K562 (cell line): ENCODE measurements around the gene HOXD9. TPM values are rescaled to one million over a fixed set of nuclear protein-coding genes. Genes with fewer than 3 reads are reported as not detected.
A peak's percentile ranks its signal among the peaks of the same experiment; 100 is the strongest.

Source experiments
- ATAC-seq: fragments of 200-7000 bp; cut with Tn5 transposase; 3 replicates; pipeline ENCODE4 v1.9.1; 2020; ENCODE audit warnings: moderate library complexity
- BruUV-seq: library from RNA; stranded (reverse); fragments of 400-500 nt; replicated peaks from 2 replicates; lab custom pipeline; 2021; lab: Mats Ljungman, UMichigan
- CTCF ChIA-PET: fragments of 300-600 bp; formaldehyde crosslinking; extraction: SDS; loops from one replicate; lab custom pipeline; 2021; ENCODE audit warnings: low intra/inter-chr PET ratio; lab: Yijun Ruan, JAX
- POLR2A ChIA-PET: fragments of 300-600, 350-650 bp; sonication (Branson Sonifier 250); formaldehyde crosslinking; extraction: SDS; loops from one replicate; lab custom pipeline; 2021; ENCODE audit warnings: antibody characterized with exemption, inconsistent platforms; lab: Yijun Ruan, JAX
- DNase-seq, 4 experiments: peaks; one replicate each; pipeline versions ENCODE4 v3.0.0 to v3.0.0-alpha.2; 2011 to 2018; ENCODE audit warnings: low spot score in 3 of 4, mixed read lengths in 3 of 4; ENCODE audit errors: extremely low read depth in 1 of 4
- FAIRE-seq: peaks from 2 replicates; lab custom pipeline; 2011; peaks lifted over from hg19 to GRCh38; lab: Jason Lieb, UNC
- H2AFZ ChIP-seq: 2 replicates; pipeline ENCODE4 v1.6.0; 2011; ENCODE audit warnings: low read depth, low read length, control low read depth, inconsistent platforms
- H3K27ac ChIP-seq: fragments of 200-600 bp; 3 replicates; pipeline ENCODE4 v1.8.0; 2011; ENCODE audit warnings: low read depth, mild to moderate bottlenecking, control low read depth, inconsistent platforms, low read length, moderate library complexity, mixed read lengths; ENCODE audit errors: extremely low read depth
- H3K27me3 ChIP-seq, 2 experiments: fragments of 300-600 bp in 1 of 2; 2 replicates in 1 of 2; 3 replicates in 1 of 2; pipeline versions ENCODE4 v1.6.0 to v1.8.0; 2011; ENCODE audit warnings: inconsistent platforms in 2 of 2, low read length in 2 of 2, mild to moderate bottlenecking in 1 of 2, mixed read lengths in 1 of 2, moderate library complexity in 1 of 2; ENCODE audit not compliant: control insufficient read depth in 2 of 2, insufficient read depth in 2 of 2
- H3K36me3 ChIP-seq: fragments of 300-600 bp; 3 replicates; pipeline ENCODE4 v1.8.0; 2011; ENCODE audit warnings: mild to moderate bottlenecking, low read length, inconsistent platforms; ENCODE audit not compliant: control insufficient read depth, insufficient read depth
- H3K4me1 ChIP-seq, 2 experiments: fragments of 200-600 bp in 1 of 2; replicated peaks in 1 of 2; 2 replicates in 1 of 2; 3 replicates in 1 of 2; pipeline versions ENCODE4 v1.5.1 to v1.8.0; 2011; ENCODE audit warnings: inconsistent platforms in 2 of 2, low read length in 2 of 2, mild to moderate bottlenecking in 1 of 2, mixed read lengths in 1 of 2, moderate library complexity in 1 of 2; ENCODE audit not compliant: control insufficient read depth in 2 of 2, insufficient read depth in 2 of 2
- H3K4me2 ChIP-seq: 2 replicates; pipeline ENCODE4 v1.6.1; 2011; ENCODE audit warnings: low read length, control low read depth, inconsistent platforms, mixed read lengths; ENCODE audit not compliant: insufficient read depth
- H3K4me3 ChIP-seq: fragments of 200-600 bp; sonication (generic), shearing (Covaris generic); 2 replicates; pipeline ENCODE4 v1.5.1; 2016; ENCODE audit warnings: control low read depth, inconsistent platforms
- H3K79me2 ChIP-seq: fragments of 200-600 bp; 3 replicates; pipeline ENCODE4 v1.8.0; 2011; ENCODE audit warnings: low read length, inconsistent platforms; ENCODE audit not compliant: control insufficient read depth, insufficient read depth
- H3K9ac ChIP-seq, 2 experiments: 2 replicates each; pipeline versions ENCODE4 v1.6.0 to v1.6.1; 2011; ENCODE audit warnings: low read depth in 2 of 2, low read length in 2 of 2, control low read depth in 1 of 2, inconsistent platforms in 1 of 2, mild to moderate bottlenecking in 1 of 2, mixed read lengths in 1 of 2; ENCODE audit not compliant: insufficient read depth in 1 of 2
- H3K9me1 ChIP-seq: one replicate; pipeline ENCODE4 v1.6.0; 2011; ENCODE audit warnings: inconsistent platforms, mild to moderate bottlenecking, low read length, moderate library complexity; ENCODE audit not compliant: control insufficient read depth, insufficient read depth
- H3K9me3 ChIP-seq: replicated peaks from 2 replicates; pipeline ENCODE4 v1.5.1; 2011; ENCODE audit warnings: low read depth, low read length, inconsistent platforms; ENCODE audit not compliant: control insufficient read depth, insufficient read depth
- H4K20me1 ChIP-seq: replicated peaks from 2 replicates; pipeline ENCODE4 v1.6.1; 2011; ENCODE audit warnings: low read length, inconsistent platforms, mixed read lengths; ENCODE audit not compliant: control insufficient read depth, insufficient read depth
- CBX8 ChIP-seq: fragments of 200-600 bp; sonication (generic); IDR thresholded peaks from 2 replicates; pipeline ENCODE4 v1.6.1; 2012; ENCODE audit warnings: borderline replicate concordance, mixed run types, low read depth, mild to moderate bottlenecking, moderate library complexity, mixed read lengths, low read length, control low read depth, inconsistent platforms; ENCODE audit not compliant: poor library complexity, severe bottlenecking; ENCODE audit errors: extremely low read depth
- KLF13 ChIP-seq: fragments of 450-650 bp; IDR thresholded peaks from 2 replicates; pipeline ENCODE4 v1.6.1; 2016; ENCODE audit warnings: missing genetic modification characterization, low read depth, mild to moderate bottlenecking, missing compliant biosample characterization, moderate library complexity, borderline replicate concordance
- NRF1 ChIP-seq, 2 experiments: fragments of 450-650 bp; IDR thresholded peaks in 1 of 2; conservative IDR thresholded peaks in 1 of 2; 2 replicates each; pipeline ENCODE4 v1.6.1; 2014; ENCODE audit warnings: mild to moderate bottlenecking in 2 of 2
- SMAD1 ChIP-seq: fragments of 150-350 bp; IDR thresholded peaks from 2 replicates; pipeline ENCODE4 v1.6.1; 2014; ENCODE audit warnings: low read length, low read depth; ENCODE audit not compliant: partially characterized antibody
- ZNF384 ChIP-seq: IDR thresholded peaks from 2 replicates; pipeline ENCODE4 v1.6.1; 2012; ENCODE audit warnings: low read depth, low read length, improper control_type of control experiment
- WGBS: fragments of 100-300 bp; shearing (Covaris generic); methylation state at CpG from one replicate; pipeline ENCODE4 v1.1.6; 2016; ENCODE audit warnings: low coverage, mixed read lengths; ENCODE audit not compliant: insufficient coverage; ENCODE audit errors: missing lambda C conversion rate; 5-methylcytosine and 5-hydroxymethylcytosine counted together
- in situ Hi-C: fragments of 300-500 bp; cut with MboI; formaldehyde crosslinking; loops from 4 replicates; pipeline ENCODE4 v1.15.0; 2018; ENCODE audit warnings: inconsistent platforms, mixed read lengths
- intact Hi-C: fragments of 100-400 bp; cut with micrococcal nuclease; formaldehyde crosslinking; loops from 2 replicates; pipeline ENCODE4 v1.14.2; 2022
- polyA plus RNA-seq, 8 experiments: library from polyadenylated mRNA; depleted of rRNA in 4 of 8; stranded (reverse) in 5 of 8; unstranded in 3 of 8; fragments of >200 nt; fragmentation: Nextera tagmentation in 2 of 8; fragmentation: Illumina TruSeq in 1 of 8; extraction: Ambion mirVana in 2 of 8; extraction: Trizol in 1 of 8; gene quantifications; 2 replicates each; pipeline versions ENCODE4 v1.2.1 to v1.2.3, GENCODE V29; 2011 to 2014; ENCODE audit warnings: inconsistent platforms in 1 of 8, missing spikeins in 1 of 8
- total RNA-seq, 7 experiments: library from RNA; depleted of rRNA in 6 of 7; stranded (reverse); fragments of >200 nt in 6 of 7; fragmentation: Illumina TruSeq in 2 of 7; extraction: Trizol in 2 of 7; gene quantifications; 2 replicates each; pipeline versions ENCODE4 v1.2.1 to v1.2.3, GENCODE V29; 2011 to 2021; ENCODE audit warnings: low replicate concordance in 1 of 7
- TF ChIP-seq, protein P1 (sequence below): fragments of 450-650 bp; formaldehyde crosslinking; IDR thresholded peaks from 2 replicates; pipeline ENCODE4 v1.4.0; 2020; ENCODE audit warnings: mild to moderate bottlenecking, mixed read lengths

The HOXD9 gene
- total and polyA plus RNA-seq, 9 of the 15 experiments (the other 6 are each of a cell fraction or from before 2014, with no cell fraction given) = not detected

GRCh38 chr2:176078541-176079284, 43.8 kb upstream of the HOXD9 start:
- Histone ChIP-seq H3K9me3 (peaks cover 10% of the 10 kb centered on the region), H3K27ac (no peak overlapping the region), H3K4me3 (peak overlapping the region; percentile 52; the same call in 1 of the 2 replicates), H3K9me1 (no peaks in the 10 kb centered on the region), H3K4me1 (peaks cover 3 to 29% of the 10 kb centered on the region in 2 experiments; a peak in 3 of 5 replicates), H3K27me3 (peaks cover 41 to 66% of the 10 kb centered on the region in 2 experiments), H3K9ac (peak overlapping the region in 1 of 2 experiments; percentile 89; a peak in 1 of 4 replicates), H2AFZ (peak overlapping the region; percentile 79), H4K20me1 (no peaks in the 10 kb centered on the region), H3K36me3 (no peaks in the 10 kb centered on the region), H3K79me2 (no peaks in the 10 kb centered on the region), H3K4me2 (peak overlapping the region; percentile 84)
- TF ChIP-seq NRF1 (conservative IDR thresholded peaks at IDR 0.05 in 1 of 2, IDR thresholded peaks at IDR 0.05 in 1 of 2) (peak in 1 of 2 experiments; percentile 38; a peak in 1 of 4 replicates), ZNF384 (no peak), SMAD1 (no peak), CBX8 (peak; percentile 48), KLF13 (tag) (no peak)
- TF ChIP-seq, protein P1, sequence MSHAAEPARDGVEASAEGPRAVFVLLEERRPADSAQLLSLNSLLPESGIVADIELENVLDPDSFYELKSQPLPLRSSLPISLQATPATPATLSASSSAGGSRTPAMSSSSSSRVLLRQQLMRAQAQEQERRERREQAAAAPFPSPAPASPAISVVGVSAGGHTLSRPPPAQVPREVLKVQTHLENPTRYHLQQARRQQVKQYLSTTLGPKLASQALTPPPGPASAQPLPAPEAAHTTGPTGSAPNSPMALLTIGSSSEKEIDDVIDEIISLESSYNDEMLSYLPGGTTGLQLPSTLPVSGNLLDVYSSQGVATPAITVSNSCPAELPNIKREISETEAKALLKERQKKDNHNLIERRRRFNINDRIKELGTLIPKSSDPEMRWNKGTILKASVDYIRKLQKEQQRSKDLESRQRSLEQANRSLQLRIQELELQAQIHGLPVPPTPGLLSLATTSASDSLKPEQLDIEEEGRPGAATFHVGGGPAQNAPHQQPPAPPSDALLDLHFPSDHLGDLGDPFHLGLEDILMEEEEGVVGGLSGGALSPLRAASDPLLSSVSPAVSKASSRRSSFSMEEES (CRISPR knock-in tag) = no peak
- ATAC-seq (no peak), FAIRE-seq (no peak), DNase-seq (no peak)
- intact Hi-C loops (loop anchor here (1.0 to 10.0 kb wide), 3 partner anchors 114 to 388 kb away; no protein-coding TSS in a partner anchor), in situ Hi-C loops (loop anchor here (10.0 to 25.0 kb wide), 2 partner anchors 394 to 1041 kb away; no protein-coding TSS in a partner anchor)
- BruUV-seq = no TSS peak
- 10% methylated on average over 25 of the region's 25 CpGs for WGBS
- CTCF ChIA-PET = interaction anchor here (0.8 to 3.8 kb wide), 3 partner anchors 97 to 388 kb away, joined by 4 to 36 read pairs (median 4); no protein-coding TSS in a partner anchor
- POLR2A ChIA-PET = interaction anchor here (0.6 to 1.0 kb wide), 4 partner anchors 76 to 910 kb away, joined by 3 to 4 read pairs (median 3); partner anchors contain the start of gene LNPK
